Ectodermal cell (in vitro differentiated cells): ENCODE results near the gene CD3E.

ENCODE experiments used
- H3K27ac ChIP-seq: 2 replicates; pipeline ENCODE4 v1.7.0; 2013; ENCODE audit warnings: mild to moderate bottlenecking, low read depth, low read length; ENCODE audit not compliant: insufficient read depth, poor library complexity, severe bottlenecking
- H3K27me3 ChIP-seq: 2 replicates; pipeline ENCODE4 v1.7.0; 2013; ENCODE audit warnings: mild to moderate bottlenecking, low read length; ENCODE audit not compliant: insufficient read depth, control insufficient read depth, poor library complexity, severe bottlenecking
- H3K36me3 ChIP-seq: one replicate; pipeline ENCODE4 v1.7.0; 2013; ENCODE audit warnings: low read length; ENCODE audit not compliant: control insufficient read depth, insufficient read depth
- H3K4me1 ChIP-seq: one replicate; pipeline ENCODE4 v1.7.0; 2013; ENCODE audit warnings: low read length; ENCODE audit not compliant: control insufficient read depth, insufficient read depth
- H3K4me3 ChIP-seq: 2 replicates; pipeline ENCODE4 v1.7.0; 2013; ENCODE audit warnings: low read depth, low read length, control low read depth; ENCODE audit not compliant: insufficient read depth
- H3K9me3 ChIP-seq: 2 replicates; pipeline ENCODE4 v1.7.0; 2013; ENCODE audit warnings: mild to moderate bottlenecking, low read length, moderate library complexity; ENCODE audit not compliant: control insufficient read depth
- WGBS, 2 experiments: methylation state at CpG; one replicate each; pipeline ENCODE4 v1.1.7; 2013; ENCODE audit warnings: missing lambda C conversion rate in 2 of 2; 5-methylcytosine and 5-hydroxymethylcytosine counted together

CD3E gene

DNA sequence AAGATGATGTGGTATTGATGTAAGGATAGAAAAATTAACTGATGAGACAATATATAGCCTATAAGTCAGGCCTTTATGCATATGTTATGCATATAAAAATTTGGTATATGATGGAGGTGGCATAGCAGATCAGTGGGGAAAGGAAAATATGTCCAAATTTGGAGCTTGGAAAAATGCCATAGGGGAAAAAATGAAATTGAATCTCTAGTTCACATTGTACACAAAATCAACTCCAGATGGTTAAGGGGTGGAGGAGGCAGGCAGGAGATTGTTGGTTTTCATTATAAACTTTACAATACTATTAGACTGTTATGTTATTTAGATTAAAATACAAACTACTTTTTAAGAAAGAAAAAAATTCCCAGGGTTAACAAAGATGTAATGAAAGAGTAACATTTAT lies 15.1 kb upstream of the CD3E start:
- Histone ChIP-seq H3K36me3 (no peaks in the 10 kb centered on the region), H3K27me3 (no peaks in the 10 kb centered on the region), H3K27ac (no peak overlapping the region), H3K4me3 (no peak overlapping the region), H3K4me1 (no peaks in the 10 kb centered on the region), H3K9me3 (no peaks in the 10 kb centered on the region)

DNA sequence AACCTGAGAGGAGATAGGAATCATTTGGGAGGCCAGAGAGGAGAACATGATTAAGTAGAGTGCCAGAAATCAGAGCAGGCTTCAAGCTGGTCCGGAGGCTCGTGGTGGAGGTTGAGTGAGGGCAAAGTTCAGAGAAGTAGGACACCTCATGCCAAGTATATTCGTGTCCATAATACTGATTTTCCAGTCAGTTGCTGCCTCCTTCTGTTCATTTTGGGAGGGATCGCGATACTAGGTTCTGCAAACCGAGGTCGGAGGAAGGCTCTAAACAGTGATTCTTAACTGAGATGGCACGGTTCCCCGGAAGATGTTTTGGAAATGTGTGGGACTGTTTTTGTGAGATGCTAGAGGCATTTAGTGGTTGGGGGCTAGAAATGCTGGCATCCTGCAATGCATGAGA lies 13.6 kb upstream of the CD3E start:
- H3K27me3 ChIP-seq: no peaks in the 10 kb centered on the region
- no peaks in the 10 kb centered on the region for H3K9me3 ChIP-seq
- H3K4me1 ChIP-seq: no peaks in the 10 kb centered on the region
- 37 to 42% methylated on average over 9 of the region's 9 CpGs for WGBS, 2 experiments
- H3K4me3 ChIP-seq: no peak overlapping the region
- H3K36me3 ChIP-seq: no peaks in the 10 kb centered on the region
- no peak overlapping the region for H3K27ac ChIP-seq

- Histone ChIP-seq H3K4me3 (no peak overlapping the region), H3K9me3 (no peaks in the 10 kb centered on the region), H3K36me3 (no peaks in the 10 kb centered on the region), H3K27ac (no peak overlapping the region), H3K27me3 (no peaks in the 10 kb centered on the region), H3K4me1 (no peaks in the 10 kb centered on the region)
- WGBS, 2 experiments: 90 to 91% methylated on average over 9 of the region's 9 CpGs
Measured at GRCh38 chr11:118291477-118292135, 12.9 kb upstream of the CD3E start.

DNA sequence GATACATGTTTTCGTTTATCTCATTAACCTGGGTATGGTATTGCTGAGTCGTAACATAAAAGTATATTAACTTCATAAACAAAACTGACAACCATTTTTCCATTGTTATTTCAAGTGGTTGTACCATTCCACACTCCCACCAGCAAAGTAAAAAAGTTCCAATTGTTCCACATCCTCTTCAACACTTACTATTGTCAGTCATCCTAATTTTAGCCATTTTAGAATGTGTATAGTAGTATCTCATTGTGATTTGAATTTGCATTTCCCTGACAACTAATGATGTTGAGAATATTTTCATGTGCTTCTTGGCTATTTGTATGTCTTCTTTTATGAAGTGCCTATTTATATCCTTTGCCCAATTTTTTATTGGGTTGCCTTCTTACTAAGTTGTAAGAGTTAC lies 10.5 kb upstream of the CD3E start:
- 93 to 100% methylated on average over 1 to 2 of the region's 2 CpGs for WGBS, 2 experiments

GRCh38 chr11:118295199-118295598 lies 9.3 kb upstream of the CD3E start:
- H3K27ac ChIP-seq: no peak overlapping the region
- no peaks in the 10 kb centered on the region for H3K9me3 ChIP-seq
- no peak overlapping the region for H3K4me3 ChIP-seq
- no peaks in the 10 kb centered on the region for H3K4me1 ChIP-seq
- no peaks in the 10 kb centered on the region for H3K27me3 ChIP-seq
- no peaks in the 10 kb centered on the region for H3K36me3 ChIP-seq
- WGBS, 2 experiments: 62 to 71% methylated on average over 5 of the region's 5 CpGs

More for the DNA sequence above, 10.5 kb upstream of the CD3E start:
- Histone ChIP-seq H3K27me3 (no peaks in the 10 kb centered on the region), H3K4me1 (no peaks in the 10 kb centered on the region), H3K9me3 (no peaks in the 10 kb centered on the region), H3K4me3 (no peak overlapping the region), H3K36me3 (no peaks in the 10 kb centered on the region), H3K27ac (no peak overlapping the region)

GRCh38 chr11:118295815-118296454 lies 8.6 kb upstream of the CD3E start:
- no peaks in the 10 kb centered on the region for H3K4me1 ChIP-seq
- no peaks in the 10 kb centered on the region for H3K9me3 ChIP-seq
- H3K36me3 ChIP-seq: no peaks in the 10 kb centered on the region
- no peak overlapping the region for H3K27ac ChIP-seq
- no peak overlapping the region for H3K4me3 ChIP-seq
- no peaks in the 10 kb centered on the region for H3K27me3 ChIP-seq
- WGBS, 2 experiments: 78 to 79% methylated on average over 3 of the region's 3 CpGs

DNA sequence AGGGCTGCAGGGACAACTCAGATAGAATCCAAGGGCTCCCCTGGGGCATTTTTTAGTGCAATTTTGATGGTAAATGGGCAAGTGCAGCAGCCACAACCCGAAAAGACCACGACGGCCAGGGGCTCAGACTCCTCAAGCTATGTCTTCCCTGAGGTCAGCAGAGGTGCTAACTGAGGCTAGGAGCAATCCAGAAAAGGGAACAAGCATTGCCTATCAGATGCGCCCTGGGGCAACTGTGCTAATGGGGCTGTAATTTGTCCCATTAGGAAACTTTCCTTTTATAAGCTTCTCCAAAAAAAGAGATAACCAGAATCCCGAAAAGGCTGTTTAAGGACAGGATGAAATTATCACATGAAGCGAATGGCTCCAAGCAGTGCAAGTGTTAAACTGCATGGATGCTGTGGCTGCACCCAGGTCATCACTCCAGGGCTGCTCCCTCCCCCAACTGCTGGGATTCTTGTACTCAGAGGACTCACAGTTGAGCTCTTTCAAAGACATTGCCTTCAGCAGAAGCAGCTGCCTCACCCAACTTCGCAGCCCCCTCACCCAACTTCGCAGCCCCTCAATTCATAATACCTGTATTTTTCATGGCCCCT lies 2.8 kb upstream of the CD3E start:
- WGBS, 2 experiments: 72 to 76% methylated on average over 8 of the region's 8 CpGs
- Histone ChIP-seq H3K4me1 (no peaks in the 10 kb centered on the region), H3K9me3 (no peaks in the 10 kb centered on the region), H3K27ac (no peak overlapping the region), H3K27me3 (no peaks in the 10 kb centered on the region), H3K36me3 (no peaks in the 10 kb centered on the region), H3K4me3 (no peak overlapping the region)

DNA sequence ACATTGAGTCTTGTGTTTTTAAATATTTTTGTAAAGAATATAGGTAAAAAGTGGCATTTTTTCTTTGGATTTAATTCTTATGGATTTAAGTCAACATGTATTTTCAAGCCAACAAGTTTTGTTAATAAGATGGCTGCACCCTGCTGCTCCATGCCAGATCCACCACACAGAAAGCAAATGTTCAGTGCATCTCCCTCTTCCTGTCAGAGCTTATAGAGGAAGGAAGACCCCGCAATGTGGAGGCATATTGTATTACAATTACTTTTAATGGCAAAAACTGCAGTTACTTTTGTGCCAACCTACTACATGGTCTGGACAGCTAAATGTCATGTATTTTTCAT lies 333 bp upstream of the CD3E start:
- WGBS, 2 experiments: 100% methylated on average over 1 of the region's 1 CpG
- H3K27me3 ChIP-seq: no peaks in the 10 kb centered on the region
- H3K4me3 ChIP-seq: no peak overlapping the region
- H3K27ac ChIP-seq: no peak overlapping the region
- no peaks in the 10 kb centered on the region for H3K9me3 ChIP-seq
- no peaks in the 10 kb centered on the region for H3K4me1 ChIP-seq
- H3K36me3 ChIP-seq: no peaks in the 10 kb centered on the region

DNA sequence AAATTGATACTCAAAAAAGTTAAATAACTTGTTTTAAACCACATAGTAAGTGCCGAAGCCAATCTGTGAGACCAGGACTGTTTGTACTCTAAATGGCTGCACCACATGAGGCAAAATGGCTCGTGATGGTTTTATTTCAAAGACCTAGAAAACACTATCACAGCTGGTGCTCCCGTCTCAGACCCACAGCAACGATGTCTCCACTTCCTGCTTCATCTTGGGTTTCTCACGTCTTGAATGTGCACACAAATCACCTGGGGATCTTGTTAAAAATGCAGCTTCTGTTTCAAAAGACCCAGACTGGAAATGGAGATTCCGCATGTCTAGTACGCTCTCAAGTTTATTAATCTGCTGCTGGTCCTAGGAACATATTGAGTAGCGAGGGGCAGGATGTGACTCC lies 1.2 kb downstream of the CD3E start:
- no peaks in the 10 kb centered on the region for H3K27me3 ChIP-seq
- WGBS, 2 experiments: 79% methylated on average over 8 of the region's 8 CpGs
- no peaks in the 10 kb centered on the region for H3K9me3 ChIP-seq
- H3K36me3 ChIP-seq: no peaks in the 10 kb centered on the region
- no peak overlapping the region for H3K4me3 ChIP-seq
- H3K27ac ChIP-seq: no peak overlapping the region
- no peaks in the 10 kb centered on the region for H3K4me1 ChIP-seq

GRCh38 chr11:118306556-118306955 lies 2.0 kb downstream of the CD3E start:
- Histone ChIP-seq H3K4me1 (no peaks in the 10 kb centered on the region), H3K27ac (no peak overlapping the region), H3K27me3 (no peaks in the 10 kb centered on the region), H3K4me3 (no peak overlapping the region), H3K9me3 (no peaks in the 10 kb centered on the region), H3K36me3 (no peaks in the 10 kb centered on the region)
- 89 to 97% methylated on average over 2 of the region's 2 CpGs for WGBS, 2 experiments
